Panc1 (cell line): ENCODE data around the gene GUCY1B1.

Experiments
- POLR2AphosphoS5 ChIP-seq: IDR thresholded peaks from 2 replicates; pipeline ENCODE4 v1.6.1; 2012; ENCODE audit warnings: mild to moderate bottlenecking, low read depth, low read length, moderate library complexity
- SIN3A ChIP-seq: IDR thresholded peaks from 2 replicates; pipeline ENCODE4 v1.6.1; 2012; ENCODE audit warnings: low read depth, mild to moderate bottlenecking, low read length, moderate library complexity, borderline replicate concordance; ENCODE audit not compliant: insufficient read depth
- TF ChIP-seq, protein P1 (sequence below): fragments of 450-650 bp; IDR thresholded peaks from 2 replicates; pipeline ENCODE4 v1.5.1; 2017; ENCODE audit warnings: mild to moderate bottlenecking
- TF ChIP-seq, protein P2 (sequence below), 2 experiments: IDR thresholded peaks; 2 replicates each; pipeline ENCODE4 v1.6.1; 2011 to 2012; ENCODE audit warnings: low read depth in 2 of 2, control low read depth in 1 of 2, low read length in 1 of 2, mild to moderate bottlenecking in 1 of 2, moderate library complexity in 1 of 2; ENCODE audit not compliant: insufficient read depth in 1 of 2

DNA sequence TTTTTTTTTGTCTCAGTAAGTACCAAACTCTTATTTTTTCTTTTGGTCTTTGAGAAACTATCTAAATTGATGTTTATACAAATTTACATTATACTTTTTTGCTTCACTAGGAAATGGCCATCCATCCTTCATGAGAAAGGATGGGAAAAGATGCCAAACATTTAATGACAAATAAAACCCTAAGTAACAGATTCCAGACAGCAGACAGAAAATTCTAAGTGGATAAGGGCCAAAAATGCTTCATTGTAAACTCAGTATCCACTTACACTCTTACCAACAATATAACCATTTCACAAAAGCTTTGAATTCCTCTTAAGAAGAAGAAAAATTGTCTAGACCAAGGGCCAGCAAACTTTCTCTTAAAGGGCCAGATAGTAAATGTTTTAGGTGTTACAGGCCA, 3.5 kb downstream of the GUCY1B1 start:
- TF ChIP-seq, protein P1, sequence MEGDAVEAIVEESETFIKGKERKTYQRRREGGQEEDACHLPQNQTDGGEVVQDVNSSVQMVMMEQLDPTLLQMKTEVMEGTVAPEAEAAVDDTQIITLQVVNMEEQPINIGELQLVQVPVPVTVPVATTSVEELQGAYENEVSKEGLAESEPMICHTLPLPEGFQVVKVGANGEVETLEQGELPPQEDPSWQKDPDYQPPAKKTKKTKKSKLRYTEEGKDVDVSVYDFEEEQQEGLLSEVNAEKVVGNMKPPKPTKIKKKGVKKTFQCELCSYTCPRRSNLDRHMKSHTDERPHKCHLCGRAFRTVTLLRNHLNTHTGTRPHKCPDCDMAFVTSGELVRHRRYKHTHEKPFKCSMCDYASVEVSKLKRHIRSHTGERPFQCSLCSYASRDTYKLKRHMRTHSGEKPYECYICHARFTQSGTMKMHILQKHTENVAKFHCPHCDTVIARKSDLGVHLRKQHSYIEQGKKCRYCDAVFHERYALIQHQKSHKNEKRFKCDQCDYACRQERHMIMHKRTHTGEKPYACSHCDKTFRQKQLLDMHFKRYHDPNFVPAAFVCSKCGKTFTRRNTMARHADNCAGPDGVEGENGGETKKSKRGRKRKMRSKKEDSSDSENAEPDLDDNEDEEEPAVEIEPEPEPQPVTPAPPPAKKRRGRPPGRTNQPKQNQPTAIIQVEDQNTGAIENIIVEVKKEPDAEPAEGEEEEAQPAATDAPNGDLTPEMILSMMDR = no peak
- TF ChIP-seq, protein P2, sequence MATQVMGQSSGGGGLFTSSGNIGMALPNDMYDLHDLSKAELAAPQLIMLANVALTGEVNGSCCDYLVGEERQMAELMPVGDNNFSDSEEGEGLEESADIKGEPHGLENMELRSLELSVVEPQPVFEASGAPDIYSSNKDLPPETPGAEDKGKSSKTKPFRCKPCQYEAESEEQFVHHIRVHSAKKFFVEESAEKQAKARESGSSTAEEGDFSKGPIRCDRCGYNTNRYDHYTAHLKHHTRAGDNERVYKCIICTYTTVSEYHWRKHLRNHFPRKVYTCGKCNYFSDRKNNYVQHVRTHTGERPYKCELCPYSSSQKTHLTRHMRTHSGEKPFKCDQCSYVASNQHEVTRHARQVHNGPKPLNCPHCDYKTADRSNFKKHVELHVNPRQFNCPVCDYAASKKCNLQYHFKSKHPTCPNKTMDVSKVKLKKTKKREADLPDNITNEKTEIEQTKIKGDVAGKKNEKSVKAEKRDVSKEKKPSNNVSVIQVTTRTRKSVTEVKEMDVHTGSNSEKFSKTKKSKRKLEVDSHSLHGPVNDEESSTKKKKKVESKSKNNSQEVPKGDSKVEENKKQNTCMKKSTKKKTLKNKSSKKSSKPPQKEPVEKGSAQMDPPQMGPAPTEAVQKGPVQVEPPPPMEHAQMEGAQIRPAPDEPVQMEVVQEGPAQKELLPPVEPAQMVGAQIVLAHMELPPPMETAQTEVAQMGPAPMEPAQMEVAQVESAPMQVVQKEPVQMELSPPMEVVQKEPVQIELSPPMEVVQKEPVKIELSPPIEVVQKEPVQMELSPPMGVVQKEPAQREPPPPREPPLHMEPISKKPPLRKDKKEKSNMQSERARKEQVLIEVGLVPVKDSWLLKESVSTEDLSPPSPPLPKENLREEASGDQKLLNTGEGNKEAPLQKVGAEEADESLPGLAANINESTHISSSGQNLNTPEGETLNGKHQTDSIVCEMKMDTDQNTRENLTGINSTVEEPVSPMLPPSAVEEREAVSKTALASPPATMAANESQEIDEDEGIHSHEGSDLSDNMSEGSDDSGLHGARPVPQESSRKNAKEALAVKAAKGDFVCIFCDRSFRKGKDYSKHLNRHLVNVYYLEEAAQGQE (IDR thresholded peaks at IDR 0.05; ENCODE audit: insufficient read depth in 1 of 2, low read depth in 2 of 2, low read length in 1 of 2) = no peak
- TF ChIP-seq SIN3A (no peak), POLR2AphosphoS5 (no peak)
